HepG2 (cell line): ENCODE measurements around the gene SLC4A2. TPM values are rescaled to one million over a fixed set of nuclear protein-coding genes. Genes with fewer than 3 reads are reported as not detected.
A peak's percentile ranks its signal among the peaks of the same experiment; 100 is the strongest.

Experiments
- ADNP ChIP-seq: sonication (generic); formaldehyde crosslinking; IDR thresholded peaks from 2 replicates; pipeline ENCODE4 v1.4.0; 2020; ENCODE audit warnings: missing genetic modification reagents
- ATF1 ChIP-seq: IDR thresholded peaks from 2 replicates; pipeline ENCODE4 v1.6.1; 2016; ENCODE audit warnings: mild to moderate bottlenecking, control low read depth
- ELF4 ChIP-seq: sonication (generic); formaldehyde crosslinking; IDR thresholded peaks from 2 replicates; pipeline ENCODE4 v1.5.0; 2020; ENCODE audit warnings: missing genetic modification reagents, mild to moderate bottlenecking, moderate library complexity, borderline replicate concordance
- HOXD1 ChIP-seq: sonication (generic); formaldehyde crosslinking; IDR thresholded peaks from 2 replicates; pipeline ENCODE4 v1.5.0; 2020; ENCODE audit warnings: missing genetic modification reagents
- KDM4B ChIP-seq: sonication (generic); formaldehyde crosslinking; IDR thresholded peaks from 2 replicates; pipeline ENCODE4 v1.4.0; 2020; ENCODE audit warnings: missing genetic modification reagents
- KLF11 ChIP-seq: IDR thresholded peaks from 2 replicates; pipeline ENCODE4 v1.6.1; 2016; ENCODE audit warnings: missing compliant biosample characterization
- MEIS1 ChIP-seq: sonication (generic); formaldehyde crosslinking; IDR thresholded peaks from 2 replicates; pipeline ENCODE4 v1.9.0; 2021; ENCODE audit warnings: mild to moderate bottlenecking, missing genetic modification reagents, moderate library complexity, borderline replicate concordance
- MEIS2 ChIP-seq: sonication (generic); formaldehyde crosslinking; IDR thresholded peaks from 2 replicates; pipeline ENCODE4 v1.9.0; 2021; ENCODE audit warnings: mild to moderate bottlenecking, missing genetic modification reagents
- NFKB2 ChIP-seq: sonication (generic); formaldehyde crosslinking; IDR thresholded peaks from 2 replicates; pipeline ENCODE4 v1.4.0; 2020; ENCODE audit warnings: missing genetic modification reagents, borderline replicate concordance
- PHF8 ChIP-seq: sonication (generic); formaldehyde crosslinking; IDR thresholded peaks from 2 replicates; pipeline ENCODE4 v1.5.0; 2020; ENCODE audit warnings: missing genetic modification reagents
- POLR2A ChIP-seq, 2 experiments: IDR thresholded peaks; 2 replicates each; pipeline ENCODE4 v1.6.1; 2011; ENCODE audit warnings: low read depth in 2 of 2, low read length in 2 of 2, mild to moderate bottlenecking in 1 of 2, moderate library complexity in 1 of 2; ENCODE audit not compliant: insufficient read depth in 1 of 2
- PRDM15 ChIP-seq: sonication (generic); formaldehyde crosslinking; IDR thresholded peaks from 2 replicates; pipeline ENCODE4 v1.4.0; 2020; ENCODE audit warnings: missing genetic modification reagents
- STAT6 ChIP-seq: sonication (generic); formaldehyde crosslinking; IDR thresholded peaks from 2 replicates; pipeline ENCODE4 v1.4.0; 2020; ENCODE audit warnings: missing genetic modification reagents, mild to moderate bottlenecking, borderline replicate concordance
- TBX2 ChIP-seq: sonication (generic); formaldehyde crosslinking; IDR thresholded peaks from 2 replicates; pipeline ENCODE4 v1.5.0; 2020; ENCODE audit warnings: missing genetic modification reagents, mild to moderate bottlenecking, borderline replicate concordance
- TFAP4 ChIP-seq: sonication (generic); IDR thresholded peaks from 2 replicates; pipeline ENCODE4 v1.6.1; 2016; ENCODE audit warnings: low read depth, borderline replicate concordance
- ZNF598 ChIP-seq: sonication (generic); formaldehyde crosslinking; IDR thresholded peaks from 2 replicates; pipeline ENCODE4 v1.5.1; 2020; ENCODE audit warnings: mild to moderate bottlenecking, missing genetic modification reagents, borderline replicate concordance
- polyA plus RNA-seq, 8 experiments: library from polyadenylated mRNA; depleted of rRNA in 3 of 8; stranded (reverse) in 7 of 8; unstranded in 1 of 8; fragments of >200 nt; fragmentation: Illumina TruSeq in 4 of 8; extraction: Trizol in 4 of 8; gene quantifications; 2 replicates each; pipeline versions ENCODE4 v1.2.1 to v1.2.3, GENCODE V29; 2011 to 2016; ENCODE audit warnings: low read depth in 4 of 8, missing spikeins in 1 of 8, mixed read lengths in 1 of 8; ENCODE audit not compliant: insufficient read depth in 1 of 8
- total RNA-seq, 5 experiments: library from RNA; depleted of rRNA; stranded (reverse); fragments of >200 nt; fragmentation: Illumina TruSeq; extraction: Trizol; gene quantifications; 2 replicates each; pipeline ENCODE4 v1.2.3, GENCODE V29; 2016; ENCODE audit warnings: low read depth in 1 of 5
- TF ChIP-seq, protein P1 (sequence below): sonication (generic); formaldehyde crosslinking; IDR thresholded peaks from 2 replicates; pipeline ENCODE4 v1.4.0; 2020; ENCODE audit warnings: low read depth, missing genetic modification reagents

The SLC4A2 gene
- total and polyA plus RNA-seq, 2 of the 13 experiments (the other 11 are each of a cell fraction or from before 2014, with no cell fraction given), result 51.9 to 73.4 TPM

- TF ChIP-seq MEIS1 (CRISPR knock-in tag) (peak; percentile 92; the same call in 1 of the 2 replicates), ATF1 (CRISPR knock-in tag) (peak; percentile 72), ZNF598 (CRISPR knock-in tag) (0 out of 2 replicates have a peak, but pooled peaks have one; percentile 31), MEIS2 (CRISPR knock-in tag) (0 out of 2 replicates have a peak, but pooled peaks have one; percentile 19), POLR2A (IDR thresholded peaks at IDR 0.05; ENCODE audit: insufficient read depth in 1 of 2, low read depth in 2 of 2, low read length in 2 of 2) (peak; percentile 42 to 57; a peak in 2 of 4 replicates), KLF11 (CRISPR knock-in tag) (peak; percentile 79; the same call in 1 of the 2 replicates), ELF4 (CRISPR knock-in tag) (0 out of 2 replicates have a peak, but pooled peaks have one; percentile 43), ADNP (CRISPR knock-in tag) (no peak), PHF8 (peak; percentile 76), HOXD1 (peak; percentile 89), NFKB2 (peak; percentile 53; the same call in 1 of the 2 replicates), TBX2 (peak; percentile 62; the same call in 1 of the 2 replicates), KDM4B (0 out of 2 replicates have a peak, but pooled peaks have one; percentile 15), STAT6 (CRISPR knock-in tag) (0 out of 2 replicates have a peak, but pooled peaks have one; percentile 40), TFAP4 (peak; percentile 66; the same call in 1 of the 2 replicates), PRDM15 (CRISPR knock-in tag) (no peak; the same call in 1 of the 2 replicates)
- TF ChIP-seq, protein P1, sequence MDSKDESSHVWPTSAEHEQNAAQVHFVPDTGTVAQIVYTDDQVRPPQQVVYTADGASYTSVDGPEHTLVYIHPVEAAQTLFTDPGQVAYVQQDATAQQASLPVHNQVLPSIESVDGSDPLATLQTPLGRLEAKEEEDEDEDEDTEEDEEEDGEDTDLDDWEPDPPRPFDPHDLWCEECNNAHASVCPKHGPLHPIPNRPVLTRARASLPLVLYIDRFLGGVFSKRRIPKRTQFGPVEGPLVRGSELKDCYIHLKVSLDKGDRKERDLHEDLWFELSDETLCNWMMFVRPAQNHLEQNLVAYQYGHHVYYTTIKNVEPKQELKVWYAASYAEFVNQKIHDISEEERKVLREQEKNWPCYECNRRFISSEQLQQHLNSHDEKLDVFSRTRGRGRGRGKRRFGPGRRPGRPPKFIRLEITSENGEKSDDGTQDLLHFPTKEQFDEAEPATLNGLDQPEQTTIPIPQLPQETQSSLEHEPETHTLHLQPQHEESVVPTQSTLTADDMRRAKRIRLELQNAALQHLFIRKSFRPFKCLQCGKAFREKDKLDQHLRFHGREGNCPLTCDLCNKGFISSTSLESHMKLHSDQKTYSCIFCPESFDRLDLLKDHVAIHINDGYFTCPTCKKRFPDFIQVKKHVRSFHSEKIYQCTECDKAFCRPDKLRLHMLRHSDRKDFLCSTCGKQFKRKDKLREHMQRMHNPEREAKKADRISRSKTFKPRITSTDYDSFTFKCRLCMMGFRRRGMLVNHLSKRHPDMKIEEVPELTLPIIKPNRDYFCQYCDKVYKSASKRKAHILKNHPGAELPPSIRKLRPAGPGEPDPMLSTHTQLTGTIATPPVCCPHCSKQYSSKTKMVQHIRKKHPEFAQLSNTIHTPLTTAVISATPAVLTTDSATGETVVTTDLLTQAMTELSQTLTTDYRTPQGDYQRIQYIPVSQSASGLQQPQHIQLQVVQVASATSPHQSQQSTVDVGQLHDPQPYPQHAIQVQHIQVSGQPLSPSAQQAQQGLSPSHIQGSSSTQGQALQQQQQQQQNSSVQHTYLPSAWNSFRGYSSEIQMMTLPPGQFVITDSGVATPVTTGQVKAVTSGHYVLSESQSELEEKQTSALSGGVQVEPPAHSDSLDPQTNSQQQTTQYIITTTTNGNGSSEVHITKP (CRISPR knock-in tag), result peak; percentile 55; the same call in 1 of the 2 replicates
Observed at GRCh38 chr7:151028131-151028947, 31.1 kb upstream of the SLC4A2 start, which contains the start of gene ABCB8 (continued).
